ENCODE measurements around the gene MDK.

Gene MDK

GRCh38 chr11:46391578-46392420, 10.3 kb downstream of the MDK start, which contains the start of gene CHRM4:
Gene CHRM4, minus strand, starts transcription at chr11:46391776. Its CDS starts 5,219 bp downstream, at chr11:46386557.
- H3K9ac ChIP-seq (ENCODE audit: low read length in 2 of 2): no peak within 1 kb of the TSS
- peaks cover 34% of the 10 kb centered on the region for H3K4me1 ChIP-seq (ENCODE audit: control insufficient read depth, insufficient read depth, low read length)
- H3K27me3 ChIP-seq (ENCODE audit: control insufficient read depth in 1 of 2, insufficient read depth in 2 of 2, low read length in 2 of 2): peaks cover 36 to 58% of the 10 kb centered on the region in 2 donors

GRCh38 chr11:46392421-46393230, 11.2 kb downstream of the MDK start:
- Histone ChIP-seq H3K4me1 (ENCODE audit: control insufficient read depth, insufficient read depth, low read length) (peaks cover 34% of the 10 kb centered on the region), H3K27me3 (ENCODE audit: control insufficient read depth in 1 of 2, insufficient read depth in 2 of 2, low read length in 2 of 2) (peaks cover 29 to 49% of the 10 kb centered on the region in 2 donors)

More at GRCh38 chr11:46391578-46392420, 10.3 kb downstream of the MDK start, which contains the start of gene CHRM4:
- Histone ChIP-seq H3K27ac (ENCODE audit: low read length) (no peak within 1 kb of the TSS), H3K4me3 (ENCODE audit: low read length in 2 of 2) (peak within 1 kb of the TSS in 1 of 2 donors; percentile 62), H3K9me3 (ENCODE audit: control insufficient read depth in 2 of 2, low read length in 2 of 2) (no peaks in the 10 kb centered on the region), H3K36me3 (ENCODE audit: control insufficient read depth in 2 of 2, insufficient read depth in 2 of 2, low read length in 2 of 2) (peaks cover 0 to 6% of the 10 kb centered on the region in 2 donors)

GRCh38 chr11:46393231-46393616, 11.8 kb downstream of the MDK start:
- Histone ChIP-seq H3K27me3 (ENCODE audit: control insufficient read depth in 1 of 2, insufficient read depth in 2 of 2, low read length in 2 of 2) (peaks cover 26 to 44% of the 10 kb centered on the region in 2 donors), H3K9me3 (ENCODE audit: control insufficient read depth in 2 of 2, low read length in 2 of 2) (no peaks in the 10 kb centered on the region), H3K4me1 (ENCODE audit: control insufficient read depth, insufficient read depth, low read length) (peaks cover 30% of the 10 kb centered on the region), H3K27ac (ENCODE audit: low read length) (no peak overlapping the region), H3K36me3 (ENCODE audit: control insufficient read depth in 2 of 2, insufficient read depth in 2 of 2, low read length in 2 of 2) (peaks cover 8 to 20% of the 10 kb centered on the region in 2 donors), H3K9ac (ENCODE audit: low read length in 2 of 2) (no peak overlapping the region), H3K4me3 (ENCODE audit: low read length in 2 of 2) (no peak overlapping the region)

More at GRCh38 chr11:46392421-46393230, 11.2 kb downstream of the MDK start:
- Histone ChIP-seq H3K9ac (ENCODE audit: low read length in 2 of 2) (no peak overlapping the region), H3K4me3 (ENCODE audit: low read length in 2 of 2) (peak overlapping the region in 1 of 2 donors; percentile 62), H3K36me3 (ENCODE audit: control insufficient read depth in 2 of 2, insufficient read depth in 2 of 2, low read length in 2 of 2) (peaks cover 5 to 14% of the 10 kb centered on the region in 2 donors), H3K27ac (ENCODE audit: low read length) (no peak overlapping the region), H3K9me3 (ENCODE audit: control insufficient read depth in 2 of 2, low read length in 2 of 2) (no peaks in the 10 kb centered on the region)

GRCh38 chr11:46393759-46394158, 12.3 kb downstream of the MDK start:
- peaks cover 23 to 39% of the 10 kb centered on the region in 2 donors for H3K27me3 ChIP-seq (ENCODE audit: control insufficient read depth in 1 of 2, insufficient read depth in 2 of 2, low read length in 2 of 2)
- H3K4me3 ChIP-seq (ENCODE audit: low read length in 2 of 2): no peak overlapping the region
- H3K36me3 ChIP-seq (ENCODE audit: control insufficient read depth in 2 of 2, insufficient read depth in 2 of 2, low read length in 2 of 2): peaks cover 8 to 20% of the 10 kb centered on the region in 2 donors
- peaks cover 30% of the 10 kb centered on the region for H3K4me1 ChIP-seq (ENCODE audit: control insufficient read depth, insufficient read depth, low read length)
- no peak overlapping the region for H3K27ac ChIP-seq (ENCODE audit: low read length)
- no peak overlapping the region for H3K9ac ChIP-seq (ENCODE audit: low read length in 2 of 2)
- H3K9me3 ChIP-seq (ENCODE audit: control insufficient read depth in 2 of 2, low read length in 2 of 2): no peaks in the 10 kb centered on the region

GRCh38 chr11:46397526-46397925, 16.1 kb downstream of the MDK start:
- Histone ChIP-seq H3K4me1 (ENCODE audit: control insufficient read depth, insufficient read depth, low read length) (peaks cover 6% of the 10 kb centered on the region), H3K36me3 (ENCODE audit: control insufficient read depth in 2 of 2, insufficient read depth in 2 of 2, low read length in 2 of 2) (peaks cover 8 to 26% of the 10 kb centered on the region in 2 donors), H3K27me3 (ENCODE audit: control insufficient read depth in 1 of 2, insufficient read depth in 2 of 2, low read length in 2 of 2) (peaks cover 3 to 5% of the 10 kb centered on the region in 2 donors), H3K9ac (ENCODE audit: low read length in 2 of 2) (no peak overlapping the region), H3K27ac (ENCODE audit: low read length) (no peak overlapping the region), H3K9me3 (ENCODE audit: control insufficient read depth in 2 of 2, low read length in 2 of 2) (no peaks in the 10 kb centered on the region), H3K4me3 (ENCODE audit: low read length in 2 of 2) (no peak overlapping the region)

- no peak overlapping the region for H3K27ac ChIP-seq (ENCODE audit: low read length)
- H3K4me3 ChIP-seq (ENCODE audit: low read length in 2 of 2): no peak overlapping the region
- no peak overlapping the region for H3K9ac ChIP-seq (ENCODE audit: low read length in 2 of 2)
- no peaks in the 10 kb centered on the region for H3K9me3 ChIP-seq (ENCODE audit: control insufficient read depth in 2 of 2, low read length in 2 of 2)
- H3K27me3 ChIP-seq (ENCODE audit: control insufficient read depth in 1 of 2, insufficient read depth in 2 of 2, low read length in 2 of 2): no peaks in the 10 kb centered on the region
- H3K4me1 ChIP-seq (ENCODE audit: control insufficient read depth, insufficient read depth, low read length): peaks cover 2% of the 10 kb centered on the region
- peaks cover 18 to 30% of the 10 kb centered on the region in 2 donors for H3K36me3 ChIP-seq (ENCODE audit: control insufficient read depth in 2 of 2, insufficient read depth in 2 of 2, low read length in 2 of 2)
Measured at GRCh38 chr11:46402957-46403902, 21.8 kb downstream of the MDK start.

GRCh38 chr11:46404476-46405017, 23.1 kb downstream of the MDK start:
- H3K4me1 ChIP-seq (ENCODE audit: control insufficient read depth, insufficient read depth, low read length): peaks cover 2% of the 10 kb centered on the region
- peaks cover 29 to 36% of the 10 kb centered on the region in 2 donors for H3K36me3 ChIP-seq (ENCODE audit: control insufficient read depth in 2 of 2, insufficient read depth in 2 of 2, low read length in 2 of 2)
- no peaks in the 10 kb centered on the region for H3K9me3 ChIP-seq (ENCODE audit: control insufficient read depth in 2 of 2, low read length in 2 of 2)
- H3K27me3 ChIP-seq (ENCODE audit: control insufficient read depth in 1 of 2, insufficient read depth in 2 of 2, low read length in 2 of 2): no peaks in the 10 kb centered on the region
- no peak overlapping the region for H3K4me3 ChIP-seq (ENCODE audit: low read length in 2 of 2)
- H3K9ac ChIP-seq (ENCODE audit: low read length in 2 of 2): no peak overlapping the region
- H3K27ac ChIP-seq (ENCODE audit: low read length): no peak overlapping the region

GRCh38 chr11:46407635-46408034, 26.2 kb downstream of the MDK start:
- Histone ChIP-seq H3K4me3 (ENCODE audit: low read length in 2 of 2) (no peak overlapping the region), H3K4me1 (ENCODE audit: control insufficient read depth, insufficient read depth, low read length) (peaks cover 2% of the 10 kb centered on the region), H3K9ac (ENCODE audit: low read length in 2 of 2) (no peak overlapping the region), H3K27ac (ENCODE audit: low read length) (no peak overlapping the region), H3K36me3 (ENCODE audit: control insufficient read depth in 2 of 2, insufficient read depth in 2 of 2, low read length in 2 of 2) (peaks cover 35 to 43% of the 10 kb centered on the region in 2 donors), H3K27me3 (ENCODE audit: control insufficient read depth in 1 of 2, insufficient read depth in 2 of 2, low read length in 2 of 2) (no peaks in the 10 kb centered on the region), H3K9me3 (ENCODE audit: control insufficient read depth in 2 of 2, low read length in 2 of 2) (no peaks in the 10 kb centered on the region)

- H3K4me1 ChIP-seq (ENCODE audit: control insufficient read depth, insufficient read depth, low read length): no peaks in the 10 kb centered on the region
- H3K36me3 ChIP-seq (ENCODE audit: control insufficient read depth in 2 of 2, insufficient read depth in 2 of 2, low read length in 2 of 2): peaks cover 35 to 45% of the 10 kb centered on the region in 2 donors
- no peaks in the 10 kb centered on the region for H3K9me3 ChIP-seq (ENCODE audit: control insufficient read depth in 2 of 2, low read length in 2 of 2)
Measured at GRCh38 chr11:46408407-46408986, 27.0 kb downstream of the MDK start.

More at GRCh38 chr11:46408407-46408986, 27.0 kb downstream of the MDK start:
- no peak overlapping the region for H3K9ac ChIP-seq (ENCODE audit: low read length in 2 of 2)
- no peak overlapping the region for H3K4me3 ChIP-seq (ENCODE audit: low read length in 2 of 2)
- H3K27me3 ChIP-seq (ENCODE audit: control insufficient read depth in 1 of 2, insufficient read depth in 2 of 2, low read length in 2 of 2): no peaks in the 10 kb centered on the region
- no peak overlapping the region for H3K27ac ChIP-seq (ENCODE audit: low read length)

All from stomach smooth muscle (tissue), 2 donors.